OCI-M2 (cell line): ENCODE results near the gene AP3M1.

Experiments used
- DNase-seq: peaks from one replicate; lab custom pipeline; 2025; ENCODE audit not compliant: unreplicated experiment; lab: John Stamatoyannopoulos, UW

AP3M1 gene

DNA sequence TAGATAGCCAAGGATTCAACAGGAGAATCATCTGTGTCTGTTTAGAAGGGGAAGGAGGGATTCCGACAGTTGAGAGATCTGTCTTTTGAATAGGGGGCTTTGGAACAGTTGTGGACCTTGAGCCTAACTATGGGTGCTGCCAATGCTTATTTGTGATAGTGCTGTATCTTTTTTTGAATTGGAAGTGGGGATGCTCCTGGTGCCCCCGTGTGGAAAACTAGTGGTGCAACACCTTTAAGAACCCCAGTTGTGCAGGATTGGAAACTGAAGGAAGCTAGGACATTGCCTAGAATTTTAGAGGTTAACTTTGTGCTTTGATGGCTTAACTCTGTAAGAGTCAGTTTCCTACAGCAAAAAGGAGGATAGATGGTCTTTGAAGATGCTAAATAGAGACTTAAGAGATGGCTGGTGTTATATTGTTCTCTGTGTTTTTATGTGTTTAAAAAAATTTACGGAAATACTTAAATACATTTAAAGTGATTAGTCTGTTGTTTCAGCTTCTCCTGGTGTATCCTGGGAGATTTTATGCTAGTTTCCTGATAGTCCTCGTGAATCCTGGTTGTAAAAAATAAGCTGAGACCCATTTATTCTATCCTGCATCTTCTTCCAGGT lies 69.3 kb downstream of the AP3M1 start:
- DNase-seq, result no peak

DNA sequence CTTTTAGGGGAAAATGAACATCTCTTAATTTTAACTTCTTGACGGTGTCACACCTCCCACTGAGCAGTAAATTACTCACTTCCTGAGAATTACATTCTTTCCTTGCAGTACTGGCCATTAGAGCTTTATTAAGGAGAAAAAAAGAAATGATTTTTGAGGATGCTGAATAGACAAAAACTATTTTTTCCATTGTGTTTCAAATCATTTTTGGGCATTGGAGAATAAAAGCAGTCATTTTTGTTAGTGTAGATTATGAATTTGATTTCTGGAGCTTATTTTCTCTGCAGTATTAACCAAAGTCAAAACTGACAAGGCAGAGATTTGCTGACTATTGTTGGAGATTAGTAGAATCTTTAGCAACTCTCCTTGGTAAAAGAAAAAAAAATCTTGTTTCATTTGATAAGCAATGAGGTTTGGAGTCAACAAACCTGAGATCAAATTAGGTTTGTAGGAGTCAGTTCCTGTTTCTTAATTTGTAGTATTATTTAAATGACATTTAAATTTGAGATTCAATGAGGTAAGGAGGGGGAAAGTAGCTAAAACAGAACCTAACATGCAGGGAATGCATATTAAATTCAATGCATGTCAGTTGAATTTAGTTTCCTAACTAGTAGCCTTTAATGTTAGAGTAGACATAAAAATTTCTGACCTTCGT lies 70.6 kb downstream of the AP3M1 start:
- no peak for DNase-seq

DNA sequence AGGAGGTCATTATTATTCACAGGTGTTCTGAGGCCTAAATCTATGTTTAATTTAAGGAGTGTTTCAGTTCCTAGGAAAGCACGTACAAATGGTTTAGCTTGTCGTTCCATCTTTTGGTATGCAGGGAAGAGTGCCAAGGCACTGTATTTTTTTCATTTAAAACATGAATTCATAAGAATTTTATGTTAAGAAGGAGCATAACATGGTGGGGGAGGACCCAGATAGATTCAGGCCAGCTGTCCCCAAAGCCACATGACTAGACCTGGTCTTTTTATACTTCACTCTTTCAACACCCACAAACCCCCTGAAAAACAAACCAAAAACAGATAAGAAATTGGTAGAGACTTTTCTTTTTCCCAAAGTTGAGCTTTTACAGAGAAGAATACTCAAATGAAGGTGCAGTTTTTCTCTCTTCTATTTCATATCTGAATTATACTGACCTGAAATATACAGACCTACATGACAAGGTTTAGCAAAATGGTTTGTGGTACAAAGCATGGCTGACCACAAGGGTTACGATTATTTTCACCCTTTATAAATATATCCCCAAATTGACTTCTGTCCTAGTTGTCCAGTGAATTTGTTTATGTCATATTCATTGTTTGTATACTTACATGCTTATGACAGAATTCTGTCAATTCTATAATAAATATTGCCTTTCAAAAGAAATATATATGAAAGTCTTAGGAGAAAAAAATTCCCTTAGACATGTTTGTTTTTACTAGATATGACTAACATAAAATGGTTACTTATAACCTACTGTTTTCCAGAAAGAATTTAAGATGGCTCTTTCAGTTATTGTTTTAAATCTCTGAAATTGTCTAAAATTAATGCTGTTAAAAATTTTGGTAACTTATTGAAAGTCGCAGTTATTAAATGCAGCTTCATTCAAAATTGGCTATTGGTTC lies 71.3 kb downstream of the AP3M1 start:
- no peak for DNase-seq

DNA sequence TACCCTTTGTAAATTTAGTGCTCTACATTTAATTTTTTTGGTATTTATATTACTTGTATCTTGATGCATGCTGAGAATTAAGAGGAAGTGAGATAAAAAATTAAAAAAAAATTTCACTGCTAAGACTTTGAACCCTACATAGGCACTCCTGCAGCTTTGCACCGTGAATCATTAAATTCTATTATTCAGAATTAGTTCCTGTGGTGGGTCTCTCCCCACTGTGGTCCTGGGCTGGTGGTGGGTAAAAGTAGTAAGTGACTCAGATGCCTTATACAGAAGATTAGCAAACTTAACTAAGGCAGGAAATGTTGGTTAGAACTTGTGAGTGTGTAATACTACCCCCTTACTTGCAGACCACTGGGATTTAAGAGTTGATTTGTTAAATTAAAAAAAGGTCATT lies 72.6 kb downstream of the AP3M1 start:
- DNase-seq, result no peak

DNA sequence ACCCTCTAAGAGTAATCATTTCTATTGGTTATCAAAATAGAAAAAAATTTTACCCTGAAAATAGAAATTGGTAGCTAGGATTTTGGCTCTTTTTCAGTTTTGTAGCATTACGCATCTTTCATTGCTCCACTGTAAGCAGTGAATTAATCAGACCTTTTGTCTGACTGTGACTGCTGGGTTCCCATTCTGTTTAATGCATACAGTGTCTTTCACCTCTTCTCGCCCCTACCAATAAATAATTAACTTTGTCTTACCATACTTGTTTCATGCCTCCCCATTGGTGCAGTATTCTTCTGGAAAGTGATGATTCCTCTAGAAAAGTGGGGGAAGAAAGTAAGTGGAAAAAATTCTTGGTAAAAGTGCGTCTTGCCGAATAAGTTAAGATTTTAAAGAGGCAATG lies 73.2 kb downstream of the AP3M1 start:
- no peak for DNase-seq

DNA sequence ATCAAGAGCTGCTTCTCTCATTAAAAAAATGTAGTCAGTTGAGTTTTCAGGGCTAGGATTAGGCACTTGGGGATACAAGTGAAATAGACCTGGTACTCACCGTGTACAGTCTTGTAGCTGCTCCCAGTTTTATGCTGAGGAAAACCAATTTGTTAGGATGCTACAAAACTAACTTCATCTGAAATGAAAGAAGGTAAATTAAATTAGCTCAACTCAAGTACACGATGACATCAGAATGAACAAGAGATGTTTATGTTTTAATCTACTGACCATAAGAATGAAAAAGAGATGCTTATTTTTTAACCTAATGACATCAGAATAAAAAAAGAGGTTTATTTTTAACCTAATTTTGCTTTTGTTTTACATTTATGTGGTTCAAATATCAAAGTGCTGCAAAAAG lies 73.7 kb downstream of the AP3M1 start:
- DNase-seq, result no peak

DNA sequence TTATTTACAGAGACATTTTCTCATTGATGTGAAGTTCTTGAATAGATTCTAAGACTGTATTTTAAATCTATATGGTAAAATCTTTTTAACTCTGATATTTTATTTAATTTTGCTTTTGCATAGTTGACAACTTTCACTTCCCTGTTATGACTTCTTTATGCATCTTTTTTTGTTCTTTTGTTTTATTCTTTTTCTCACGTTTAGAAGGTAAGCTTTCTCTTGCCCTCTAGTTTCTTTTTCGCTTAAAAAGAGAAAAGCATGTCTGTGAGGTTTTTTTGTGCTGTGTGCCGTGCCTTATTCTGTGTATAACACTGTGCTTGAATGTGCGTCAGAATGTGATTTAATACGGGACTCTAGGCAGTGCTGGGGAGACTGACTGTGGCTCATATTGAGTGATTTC lies 74.7 kb downstream of the AP3M1 start:
- DNase-seq, result no peak

DNA sequence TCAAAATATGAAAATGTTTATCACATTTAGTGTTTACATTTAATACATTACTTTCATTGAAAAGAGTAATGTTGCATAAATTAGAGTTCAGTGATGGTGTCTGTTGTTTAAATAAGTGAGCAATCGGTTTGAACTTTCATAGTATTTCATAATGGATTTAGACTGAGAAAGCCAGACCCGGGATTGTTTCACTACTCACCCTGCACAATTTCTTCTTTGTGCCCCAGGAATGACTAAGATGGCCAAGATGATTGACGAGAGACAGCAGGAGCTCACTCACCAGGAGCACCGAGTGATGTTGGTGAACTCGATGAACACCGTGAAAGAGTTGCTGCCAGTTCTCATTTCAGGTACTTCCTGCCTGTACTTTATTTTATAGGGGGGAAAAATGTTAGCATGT lies 78.1 kb downstream of the AP3M1 start:
- DNase-seq, result no peak

DNA sequence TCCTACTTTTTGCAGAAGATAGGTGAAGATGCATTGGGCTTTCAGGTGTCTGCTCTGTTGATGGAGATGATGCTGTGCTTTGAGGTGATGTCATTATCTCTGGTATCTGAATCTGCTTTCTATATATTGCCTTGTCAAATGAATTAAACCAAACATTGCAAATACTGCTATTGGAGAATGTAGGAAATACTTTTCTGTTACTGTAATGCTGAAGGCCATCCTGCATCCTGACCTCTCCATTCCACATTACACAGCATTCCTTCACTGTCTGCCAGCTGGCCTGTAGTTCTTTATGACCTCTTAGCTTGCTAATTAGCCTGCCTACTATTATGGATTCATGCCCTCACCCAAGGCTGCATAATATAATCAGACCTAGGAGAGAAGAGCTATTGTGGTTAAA lies 79.5 kb downstream of the AP3M1 start:
- DNase-seq, result no peak
